HCT116 (cell line): Measurements from ENCODE around the gene GAB4.

Source experiments
- CBX3 ChIP-seq: IDR thresholded peaks from 2 replicates; pipeline ENCODE4 v1.6.1; 2012; ENCODE audit warnings: low read depth
- POLR2A ChIP-seq: IDR thresholded peaks from 2 replicates; pipeline ENCODE4 v1.7.0; 2011; ENCODE audit warnings: borderline replicate concordance; ENCODE audit not compliant: insufficient read depth, insufficient read length; ENCODE audit errors: extremely low read depth
- RAD21 ChIP-seq: IDR thresholded peaks from 2 replicates; pipeline ENCODE4 v1.6.1; 2012; ENCODE audit warnings: low read depth, mild to moderate bottlenecking
- SP1 ChIP-seq: IDR thresholded peaks from 2 replicates; pipeline ENCODE4 v1.6.1; 2012; ENCODE audit warnings: low read depth
- TCF7L2 ChIP-seq: IDR thresholded peaks from 2 replicates; pipeline ENCODE4 v1.7.0; 2011; ENCODE audit warnings: borderline replicate concordance, inconsistent platforms; ENCODE audit not compliant: insufficient read depth, insufficient read length; ENCODE audit errors: extremely low read depth
- ZNF274 ChIP-seq: fragments of 200-500 bp; sonication (Bioruptor generic); IDR thresholded peaks from 2 replicates; pipeline ENCODE4 v1.6.1; 2014; ENCODE audit warnings: mild to moderate bottlenecking, low read depth, low read length, inconsistent platforms
- TF ChIP-seq, protein P1 (sequence below): IDR thresholded peaks from 2 replicates; pipeline ENCODE4 v1.6.1; 2012
- TF ChIP-seq, protein P2 (sequence below), 3 experiments: fragments of 200-600 bp in 1 of 3; sonication (generic) in 1 of 3; IDR thresholded peaks in 2 of 3; conservative IDR thresholded peaks in 1 of 3; 2 replicates each; pipeline ENCODE4 v1.5.1; 2012 to 2017; ENCODE audit warnings: low read depth in 2 of 3, low read length in 2 of 3, antibody characterized with exemption in 1 of 3, borderline replicate concordance in 1 of 3, control low read depth in 1 of 3, mild to moderate bottlenecking in 1 of 3, mixed read lengths in 1 of 3, mixed run types in 1 of 3, moderate library complexity in 1 of 3; ENCODE audit not compliant: insufficient read depth in 1 of 3

DNA sequence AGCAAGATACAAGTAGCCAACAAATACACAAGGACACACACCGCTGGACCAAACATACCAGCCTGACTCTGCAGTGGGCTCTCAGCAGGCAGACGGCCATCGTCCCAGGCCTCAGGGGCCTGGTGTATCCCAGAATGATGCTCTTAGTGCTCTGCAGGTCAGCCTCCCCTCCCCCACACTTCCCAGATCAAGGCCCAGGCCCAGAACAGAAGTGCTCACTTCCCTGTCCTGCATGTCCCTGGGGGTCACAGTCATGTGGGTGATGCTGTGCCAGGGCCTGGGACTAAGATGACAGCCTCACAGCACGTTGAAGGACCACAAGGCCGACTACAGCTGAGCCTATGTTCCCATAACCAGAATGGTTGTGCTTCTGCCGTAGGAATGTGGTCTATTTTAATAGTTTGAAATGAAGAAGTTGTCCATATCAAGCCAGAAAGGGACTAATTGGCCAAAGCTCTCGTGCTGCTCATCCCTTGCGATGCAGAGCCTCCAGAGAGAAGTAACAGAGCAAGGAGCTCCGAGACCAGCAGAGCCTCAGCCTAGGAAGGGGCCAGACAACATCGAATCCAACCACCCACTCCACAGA is 48.6 kb downstream of the GAB4 start:
- TF ChIP-seq, protein P1, sequence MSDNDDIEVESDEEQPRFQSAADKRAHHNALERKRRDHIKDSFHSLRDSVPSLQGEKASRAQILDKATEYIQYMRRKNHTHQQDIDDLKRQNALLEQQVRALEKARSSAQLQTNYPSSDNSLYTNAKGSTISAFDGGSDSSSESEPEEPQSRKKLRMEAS: no peak
- TF ChIP-seq, protein P2, sequence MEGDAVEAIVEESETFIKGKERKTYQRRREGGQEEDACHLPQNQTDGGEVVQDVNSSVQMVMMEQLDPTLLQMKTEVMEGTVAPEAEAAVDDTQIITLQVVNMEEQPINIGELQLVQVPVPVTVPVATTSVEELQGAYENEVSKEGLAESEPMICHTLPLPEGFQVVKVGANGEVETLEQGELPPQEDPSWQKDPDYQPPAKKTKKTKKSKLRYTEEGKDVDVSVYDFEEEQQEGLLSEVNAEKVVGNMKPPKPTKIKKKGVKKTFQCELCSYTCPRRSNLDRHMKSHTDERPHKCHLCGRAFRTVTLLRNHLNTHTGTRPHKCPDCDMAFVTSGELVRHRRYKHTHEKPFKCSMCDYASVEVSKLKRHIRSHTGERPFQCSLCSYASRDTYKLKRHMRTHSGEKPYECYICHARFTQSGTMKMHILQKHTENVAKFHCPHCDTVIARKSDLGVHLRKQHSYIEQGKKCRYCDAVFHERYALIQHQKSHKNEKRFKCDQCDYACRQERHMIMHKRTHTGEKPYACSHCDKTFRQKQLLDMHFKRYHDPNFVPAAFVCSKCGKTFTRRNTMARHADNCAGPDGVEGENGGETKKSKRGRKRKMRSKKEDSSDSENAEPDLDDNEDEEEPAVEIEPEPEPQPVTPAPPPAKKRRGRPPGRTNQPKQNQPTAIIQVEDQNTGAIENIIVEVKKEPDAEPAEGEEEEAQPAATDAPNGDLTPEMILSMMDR (IDR thresholded peaks at IDR 0.05 in 2 of 3, conservative IDR thresholded peaks at IDR 0.05 in 1 of 3; ENCODE audit: borderline replicate concordance in 1 of 3, insufficient read depth in 1 of 3, low read depth in 2 of 3, low read length in 2 of 3): no peak
- no peak for TF ChIP-seq TCF7L2
- TF ChIP-seq POLR2A: no peak
- TF ChIP-seq RAD21: no peak
- no peak for TF ChIP-seq CBX3
- TF ChIP-seq ZNF274: no peak
- no peak for TF ChIP-seq SP1
